Fibroblast of lung (primary cell): ENCODE data around the gene JAZF1.

Experiments
- EZH2 ChIP-seq: IDR thresholded peaks from 2 replicates; pipeline ENCODE4 v1.5.1; 2012; ENCODE audit warnings: low read length, control low read depth, mild to moderate bottlenecking; ENCODE audit errors: missing control alignments
- TF ChIP-seq, protein P1 (sequence below), 2 donors: IDR thresholded peaks in 1 of 2; conservative IDR thresholded peaks in 1 of 2; 1 replicate in 1 of 2; 2 replicates in 1 of 2; pipeline ENCODE4 v1.5.1; 2011 to 2012; ENCODE audit warnings: low read length in 2 of 2, control low read depth in 1 of 2, inconsistent platforms in 1 of 2, low read depth in 1 of 2, mild to moderate bottlenecking in 1 of 2

DNA sequence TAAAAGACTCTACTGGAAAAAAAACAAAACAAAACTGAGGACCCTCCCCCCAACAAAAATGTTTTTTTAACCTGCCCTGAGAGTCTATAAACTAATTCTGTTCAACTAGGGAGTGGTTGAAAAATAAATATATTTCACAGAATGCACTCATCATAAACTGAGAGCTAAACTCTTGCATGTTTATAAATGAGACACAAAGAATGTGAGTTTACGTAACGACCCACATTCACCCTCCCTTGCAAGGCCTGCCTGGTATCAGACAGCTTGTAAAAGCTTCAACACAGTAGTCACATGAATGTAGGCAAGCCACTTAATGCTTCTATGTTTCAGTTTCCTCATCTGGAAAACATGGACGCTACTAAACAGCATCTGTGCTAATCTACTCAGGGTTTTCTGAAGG, 50.3 kb downstream of the JAZF1 start:
- TF ChIP-seq, protein P1, sequence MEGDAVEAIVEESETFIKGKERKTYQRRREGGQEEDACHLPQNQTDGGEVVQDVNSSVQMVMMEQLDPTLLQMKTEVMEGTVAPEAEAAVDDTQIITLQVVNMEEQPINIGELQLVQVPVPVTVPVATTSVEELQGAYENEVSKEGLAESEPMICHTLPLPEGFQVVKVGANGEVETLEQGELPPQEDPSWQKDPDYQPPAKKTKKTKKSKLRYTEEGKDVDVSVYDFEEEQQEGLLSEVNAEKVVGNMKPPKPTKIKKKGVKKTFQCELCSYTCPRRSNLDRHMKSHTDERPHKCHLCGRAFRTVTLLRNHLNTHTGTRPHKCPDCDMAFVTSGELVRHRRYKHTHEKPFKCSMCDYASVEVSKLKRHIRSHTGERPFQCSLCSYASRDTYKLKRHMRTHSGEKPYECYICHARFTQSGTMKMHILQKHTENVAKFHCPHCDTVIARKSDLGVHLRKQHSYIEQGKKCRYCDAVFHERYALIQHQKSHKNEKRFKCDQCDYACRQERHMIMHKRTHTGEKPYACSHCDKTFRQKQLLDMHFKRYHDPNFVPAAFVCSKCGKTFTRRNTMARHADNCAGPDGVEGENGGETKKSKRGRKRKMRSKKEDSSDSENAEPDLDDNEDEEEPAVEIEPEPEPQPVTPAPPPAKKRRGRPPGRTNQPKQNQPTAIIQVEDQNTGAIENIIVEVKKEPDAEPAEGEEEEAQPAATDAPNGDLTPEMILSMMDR (conservative IDR thresholded peaks at IDR 0.05 in 1 of 2, IDR thresholded peaks at IDR 0.05 in 1 of 2; ENCODE audit: low read depth in 1 of 2, low read length in 2 of 2), result no peak
- TF ChIP-seq EZH2, result no peak
